Globus pallidus (tissue), 1 donor: ENCODE measurements around the gene LTN1.
"Not testable (repeated sequence)": the region's sequence is repeated elsewhere in the genome, so short reads cannot be mapped to it uniquely, and the experiment has no call there.

Source experiments
- DNase-seq: peaks from one replicate; pipeline ENCODE4 v3.0.0-alpha.2; 2015; ENCODE audit warnings: low spot score

The LTN1 gene, protein sequence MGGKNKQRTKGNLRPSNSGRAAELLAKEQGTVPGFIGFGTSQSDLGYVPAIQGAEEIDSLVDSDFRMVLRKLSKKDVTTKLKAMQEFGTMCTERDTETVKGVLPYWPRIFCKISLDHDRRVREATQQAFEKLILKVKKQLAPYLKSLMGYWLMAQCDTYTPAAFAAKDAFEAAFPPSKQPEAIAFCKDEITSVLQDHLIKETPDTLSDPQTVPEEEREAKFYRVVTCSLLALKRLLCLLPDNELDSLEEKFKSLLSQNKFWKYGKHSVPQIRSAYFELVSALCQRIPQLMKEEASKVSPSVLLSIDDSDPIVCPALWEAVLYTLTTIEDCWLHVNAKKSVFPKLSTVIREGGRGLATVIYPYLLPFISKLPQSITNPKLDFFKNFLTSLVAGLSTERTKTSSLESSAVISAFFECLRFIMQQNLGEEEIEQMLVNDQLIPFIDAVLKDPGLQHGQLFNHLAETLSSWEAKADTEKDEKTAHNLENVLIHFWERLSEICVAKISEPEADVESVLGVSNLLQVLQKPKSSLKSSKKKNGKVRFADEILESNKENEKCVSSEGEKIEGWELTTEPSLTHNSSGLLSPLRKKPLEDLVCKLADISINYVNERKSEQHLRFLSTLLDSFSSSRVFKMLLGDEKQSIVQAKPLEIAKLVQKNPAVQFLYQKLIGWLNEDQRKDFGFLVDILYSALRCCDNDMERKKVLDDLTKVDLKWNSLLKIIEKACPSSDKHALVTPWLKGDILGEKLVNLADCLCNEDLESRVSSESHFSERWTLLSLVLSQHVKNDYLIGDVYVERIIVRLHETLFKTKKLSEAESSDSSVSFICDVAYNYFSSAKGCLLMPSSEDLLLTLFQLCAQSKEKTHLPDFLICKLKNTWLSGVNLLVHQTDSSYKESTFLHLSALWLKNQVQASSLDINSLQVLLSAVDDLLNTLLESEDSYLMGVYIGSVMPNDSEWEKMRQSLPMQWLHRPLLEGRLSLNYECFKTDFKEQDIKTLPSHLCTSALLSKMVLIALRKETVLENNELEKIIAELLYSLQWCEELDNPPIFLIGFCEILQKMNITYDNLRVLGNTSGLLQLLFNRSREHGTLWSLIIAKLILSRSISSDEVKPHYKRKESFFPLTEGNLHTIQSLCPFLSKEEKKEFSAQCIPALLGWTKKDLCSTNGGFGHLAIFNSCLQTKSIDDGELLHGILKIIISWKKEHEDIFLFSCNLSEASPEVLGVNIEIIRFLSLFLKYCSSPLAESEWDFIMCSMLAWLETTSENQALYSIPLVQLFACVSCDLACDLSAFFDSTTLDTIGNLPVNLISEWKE (N-terminal part only)

DNA sequence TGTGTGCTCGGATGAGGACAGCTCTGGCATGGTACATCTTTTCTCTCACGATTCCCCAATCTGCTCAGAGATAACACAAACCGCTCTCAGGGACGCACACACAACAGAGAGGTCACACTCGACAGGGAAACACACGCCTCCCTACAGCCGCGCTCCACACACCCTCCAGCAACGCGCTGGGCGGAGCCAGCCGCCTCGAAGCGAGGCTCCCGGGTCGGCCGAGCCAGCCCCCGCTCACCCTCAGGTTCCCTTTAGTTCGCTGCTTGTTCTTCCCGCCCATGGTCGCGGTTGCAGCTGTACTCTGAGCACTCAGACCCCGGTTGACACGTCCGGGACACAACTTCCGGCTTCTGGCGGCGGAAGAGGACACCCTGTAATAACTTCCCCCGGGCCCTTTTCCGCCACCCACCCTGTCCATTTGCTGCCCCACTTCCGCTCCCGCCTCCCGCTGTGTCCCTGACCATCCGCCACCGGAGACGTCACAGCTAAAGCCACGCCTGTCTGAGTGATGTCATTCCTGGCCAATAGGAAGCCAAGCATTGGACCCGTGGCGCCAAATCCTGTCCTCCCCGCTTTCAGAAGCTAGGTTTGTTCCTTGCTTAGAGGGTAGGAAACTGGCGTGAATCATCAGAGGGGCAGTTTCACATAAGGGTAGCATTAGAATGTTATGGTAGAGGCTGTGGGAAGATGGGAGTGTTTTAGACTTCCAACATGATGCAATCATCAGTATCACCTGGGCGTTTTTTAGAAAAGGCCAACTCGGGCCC lies at the start of gene LTN1:
TSS of gene LTN1 (minus strand) at position 352 of the 767 bp plus-strand sequence. CDS start at position 280, 72 bp downstream.
- DNase-seq, result peak; percentile 99

DNA sequence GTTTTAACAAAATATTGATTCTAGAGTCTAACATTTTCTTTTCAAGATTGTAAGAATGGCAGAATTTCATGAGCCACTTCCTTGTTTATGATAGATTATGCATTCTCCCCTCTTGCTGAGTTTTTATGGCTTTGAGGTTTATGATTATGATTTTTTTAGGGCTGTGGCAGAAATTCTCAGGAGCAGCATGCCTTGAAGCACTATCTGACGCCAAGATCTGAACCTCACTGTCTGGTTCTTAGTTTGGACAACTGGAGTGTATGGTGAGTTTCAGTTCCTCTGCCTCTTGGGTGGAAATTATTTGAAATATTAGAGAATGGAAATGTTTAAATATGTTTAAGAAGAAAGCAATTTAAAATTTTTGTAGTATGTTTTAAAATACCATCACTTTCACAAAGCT lies 42.0 kb upstream of the LTN1 start:
- DNase-seq, result no peak

DNA sequence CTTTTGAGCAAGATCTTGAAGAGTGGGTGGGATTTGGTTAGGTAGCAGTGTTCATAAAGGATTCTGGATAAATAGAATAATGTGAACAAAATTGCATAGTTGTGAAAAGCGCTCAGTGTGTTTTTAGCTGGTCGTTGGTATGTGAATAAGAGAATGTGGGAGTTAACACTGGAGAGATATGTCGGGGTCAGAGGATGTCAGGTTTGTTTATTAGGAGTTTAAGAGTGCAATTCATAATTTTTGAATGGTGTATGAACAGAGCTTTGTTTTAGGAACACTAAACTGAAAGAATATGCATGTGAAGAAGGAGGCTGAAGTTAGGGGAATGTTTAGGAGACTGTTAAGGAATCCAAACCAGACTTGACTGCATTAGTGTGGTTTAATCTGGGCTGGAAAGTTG lies 41.2 kb upstream of the LTN1 start:
- no peak for DNase-seq

DNA sequence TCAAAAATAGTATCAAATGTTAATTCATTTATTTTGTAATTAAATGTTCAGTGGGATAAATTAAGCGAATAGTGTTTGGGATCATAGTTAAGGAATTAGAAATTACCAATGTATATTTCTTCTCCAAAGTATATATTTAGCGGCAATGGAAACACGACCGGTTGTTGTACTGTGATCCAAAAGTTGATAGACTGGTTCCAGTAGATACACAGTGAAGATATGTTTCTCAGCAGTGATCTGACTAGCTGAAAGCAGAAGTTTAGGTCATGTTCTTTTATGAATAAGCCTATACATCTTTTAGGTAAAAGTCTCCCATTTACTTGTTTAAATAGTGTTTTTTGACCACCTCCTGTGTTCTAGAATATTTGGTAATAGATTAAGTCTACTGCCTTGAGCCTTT lies 40.6 kb upstream of the LTN1 start:
- no peak for DNase-seq

DNA sequence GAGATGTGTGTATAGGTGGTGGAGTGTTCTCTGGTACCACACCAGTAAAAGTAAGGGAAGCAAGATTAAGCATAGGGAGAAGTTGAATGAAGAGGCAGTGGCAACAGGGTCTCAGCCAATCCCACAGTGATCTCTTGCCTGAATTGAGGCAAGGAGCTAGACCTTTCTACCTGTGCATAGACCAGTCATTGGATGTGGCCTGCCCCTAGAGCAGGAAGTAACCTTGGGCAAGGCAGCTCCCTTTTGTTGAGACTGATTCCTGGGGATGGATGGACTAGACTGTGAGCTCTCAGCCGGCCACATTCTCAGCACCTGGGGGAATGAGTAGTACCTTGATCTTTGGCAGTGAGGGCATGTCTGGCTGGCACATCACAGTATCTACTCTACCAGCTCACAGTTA lies 38.2 kb upstream of the LTN1 start:
- no peak for DNase-seq

DNA sequence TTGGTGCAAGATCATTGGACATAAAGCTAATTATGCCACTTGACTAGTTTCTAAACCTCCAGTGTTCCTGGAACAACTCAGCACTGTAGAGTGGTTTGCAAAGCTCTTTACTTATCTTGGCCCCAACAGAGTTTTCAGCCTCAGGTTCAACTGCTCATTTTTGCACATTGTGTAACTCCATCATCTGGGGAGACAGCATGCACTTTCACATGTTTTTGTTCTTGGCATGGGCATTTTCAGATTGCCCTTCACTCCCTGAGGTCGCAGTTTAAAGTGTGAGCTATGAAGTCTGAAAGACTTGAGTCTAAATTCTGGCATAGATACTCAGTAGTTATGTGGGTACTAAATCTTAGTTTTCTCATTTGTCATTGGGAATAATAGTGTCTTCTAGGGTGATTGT lies 36.8 kb upstream of the LTN1 start:
- no peak for DNase-seq

DNA sequence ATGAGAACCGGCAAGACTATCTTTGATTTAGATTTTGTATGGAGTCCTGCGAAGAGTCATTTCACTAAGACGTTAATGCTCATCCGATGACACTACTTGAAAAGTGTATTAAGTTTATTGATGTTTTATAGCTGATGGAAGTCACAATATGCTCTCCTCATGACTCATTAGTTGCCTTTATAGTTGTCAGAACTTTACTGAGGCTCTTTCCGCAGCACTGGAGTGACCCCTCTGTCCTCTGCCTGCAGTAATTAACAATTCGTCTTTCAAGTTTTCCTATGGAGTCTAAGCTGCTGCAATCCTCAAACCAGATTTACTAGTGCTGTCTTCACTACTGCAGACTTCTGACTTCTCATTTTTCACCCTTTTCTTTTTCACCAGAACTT lies 32.6 kb upstream of the LTN1 start:
- no peak for DNase-seq

DNA sequence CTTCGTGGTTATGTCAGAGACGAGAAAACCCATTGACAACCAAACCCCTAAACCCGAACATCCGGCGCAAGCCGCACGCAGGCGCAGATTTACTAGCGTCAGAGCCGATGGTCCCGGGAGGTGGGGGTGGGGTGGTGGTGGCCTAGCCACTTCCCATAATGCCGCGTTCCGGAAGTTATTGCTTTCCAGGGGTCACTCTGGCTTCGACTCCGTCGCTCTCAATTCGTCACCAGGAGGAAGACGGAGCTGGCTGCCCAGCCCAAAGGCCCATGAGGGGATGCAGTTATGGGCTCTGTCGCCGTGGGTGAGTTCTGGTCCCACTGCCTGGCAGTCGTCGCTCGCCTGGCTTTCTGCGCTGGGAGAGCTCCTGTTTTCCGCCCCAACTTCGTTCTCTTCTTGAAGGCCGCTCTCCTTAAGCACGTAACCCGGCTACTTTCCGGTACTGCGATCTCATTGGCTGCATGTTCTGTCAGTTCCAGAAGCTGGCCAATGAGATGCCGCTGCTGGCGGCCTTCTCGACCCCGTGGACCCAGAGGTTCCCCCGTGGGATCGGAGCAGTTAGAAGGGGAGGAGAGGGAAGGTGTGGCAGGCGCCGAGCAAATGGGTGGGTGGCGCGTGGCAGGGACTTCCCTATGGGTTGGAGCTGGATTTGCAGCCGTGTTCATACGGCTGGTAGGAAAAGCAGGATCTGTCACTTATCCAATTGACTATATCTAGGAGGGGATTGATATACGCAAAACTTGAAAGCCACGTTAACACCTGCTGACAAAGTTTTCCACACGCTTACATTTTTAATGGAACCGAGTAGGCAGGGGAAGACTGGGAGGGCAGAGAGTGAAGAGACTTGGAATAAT lies 32.0 kb upstream of the LTN1 start, which contains the start of gene USP16:
TSS of gene USP16 (plus strand) at position 195 of the 854 bp plus-strand sequence. CDS start 3,246 bp downstream, outside the sequence.
- peak; percentile 97 for DNase-seq

DNA sequence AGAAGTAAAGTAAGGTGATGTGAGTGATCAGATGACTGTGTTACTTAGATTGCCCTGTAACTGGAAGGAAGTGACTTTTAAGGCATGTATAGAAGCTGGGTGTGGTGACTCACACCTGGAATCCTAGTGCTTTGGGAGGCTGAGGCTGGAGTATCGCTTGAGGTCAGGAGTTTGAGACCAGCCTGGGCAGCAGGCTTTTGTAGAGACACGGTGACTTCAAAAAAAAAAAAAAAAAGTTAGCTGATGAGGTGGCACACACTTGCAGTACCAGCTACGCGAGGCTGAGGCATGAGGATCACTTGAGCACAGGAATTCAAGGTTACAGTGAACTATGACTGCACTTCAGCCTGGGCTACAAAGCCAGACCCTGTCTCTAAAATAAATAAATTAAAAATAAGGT lies 29.5 kb upstream of the LTN1 start:
- no peak for DNase-seq

DNA sequence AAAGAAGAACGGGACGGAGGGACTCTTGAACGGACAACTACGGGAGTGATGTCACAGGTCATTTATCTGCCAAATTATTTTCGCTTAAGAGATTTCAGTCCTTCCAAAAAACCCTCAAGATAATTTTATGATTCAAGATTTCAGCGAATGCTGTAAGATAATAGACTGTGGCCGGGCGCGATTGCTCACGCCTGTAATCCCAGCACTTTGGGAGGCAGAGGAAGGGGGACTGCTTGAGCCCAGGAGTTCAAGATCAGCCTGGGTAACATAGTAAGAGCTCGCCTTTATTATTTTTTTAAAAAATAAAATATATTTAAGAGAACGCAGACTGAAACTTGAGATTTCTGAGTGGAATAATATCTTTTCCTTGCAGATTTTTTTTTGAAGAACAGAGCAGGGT lies 25.9 kb upstream of the LTN1 start:
- no peak for DNase-seq

DNA sequence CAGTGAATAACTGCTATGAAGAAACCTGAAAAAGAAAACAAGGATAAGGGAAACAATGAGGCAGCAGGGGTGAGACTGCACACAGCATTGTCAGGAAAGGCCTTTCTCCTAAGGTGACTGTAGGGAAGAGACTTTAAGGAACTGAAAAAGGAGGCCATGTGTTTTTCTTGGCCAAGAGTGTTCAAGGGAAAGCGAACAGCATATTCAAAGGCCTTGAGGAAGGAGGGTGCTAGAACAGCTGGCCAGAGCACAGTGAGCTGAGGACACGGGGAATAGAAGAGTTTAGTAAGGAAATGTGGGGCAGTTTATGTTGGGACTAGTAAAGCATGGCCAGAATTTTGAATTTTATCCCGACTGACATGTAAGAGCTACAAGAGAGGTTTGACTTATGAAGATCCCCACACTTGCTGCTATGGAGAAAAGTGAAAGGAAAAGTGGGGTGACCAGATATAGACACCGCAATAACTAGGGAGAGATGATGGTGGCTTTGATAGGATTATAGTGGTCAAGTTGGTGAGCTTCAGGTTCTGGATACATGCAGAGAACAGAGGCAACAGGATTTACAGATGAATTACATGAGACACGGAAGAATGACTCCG lies 25.1 kb upstream of the LTN1 start:
- no peak for DNase-seq

DNA sequence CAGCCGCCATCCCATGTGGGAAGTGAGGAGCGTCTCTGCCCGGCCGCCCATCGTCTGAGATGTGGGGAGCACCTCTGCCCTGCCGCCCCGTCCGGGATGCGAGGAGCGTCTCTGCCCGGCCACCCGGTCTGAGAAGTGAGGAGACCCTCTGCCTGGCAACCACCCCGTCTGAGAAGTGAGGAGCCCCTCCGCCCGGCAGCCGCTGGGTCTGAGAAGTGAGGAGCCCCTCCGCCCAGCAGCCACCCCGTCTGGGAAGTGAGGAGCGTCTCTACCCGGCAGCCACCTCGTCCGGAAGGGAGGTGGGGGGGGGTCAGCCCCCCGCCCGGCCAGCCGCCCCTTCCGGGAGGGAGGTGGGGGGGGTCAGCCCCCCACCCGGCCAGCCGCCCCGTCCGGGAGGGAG lies 18.6 kb upstream of the LTN1 start:
- not testable (repeated sequence) for DNase-seq

DNA sequence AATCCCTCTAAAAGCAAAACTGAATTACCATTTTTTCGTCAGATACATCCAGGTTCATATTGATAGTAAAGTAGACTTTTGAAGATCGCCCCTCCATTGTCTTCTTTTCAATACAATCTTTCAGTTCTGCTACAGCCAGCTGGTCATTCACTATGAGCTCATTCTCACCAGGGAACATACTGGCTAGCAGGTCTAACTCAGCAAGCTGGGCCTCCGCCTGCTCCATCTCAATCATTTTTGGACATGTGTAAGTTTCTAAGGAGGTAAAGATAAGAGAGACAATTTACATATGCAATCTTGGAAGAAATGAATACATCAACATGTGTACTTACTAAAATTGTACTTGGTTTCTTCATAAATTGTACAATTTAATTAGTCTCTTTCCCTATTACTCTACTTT lies 15.7 kb upstream of the LTN1 start:
- no peak for DNase-seq

DNA sequence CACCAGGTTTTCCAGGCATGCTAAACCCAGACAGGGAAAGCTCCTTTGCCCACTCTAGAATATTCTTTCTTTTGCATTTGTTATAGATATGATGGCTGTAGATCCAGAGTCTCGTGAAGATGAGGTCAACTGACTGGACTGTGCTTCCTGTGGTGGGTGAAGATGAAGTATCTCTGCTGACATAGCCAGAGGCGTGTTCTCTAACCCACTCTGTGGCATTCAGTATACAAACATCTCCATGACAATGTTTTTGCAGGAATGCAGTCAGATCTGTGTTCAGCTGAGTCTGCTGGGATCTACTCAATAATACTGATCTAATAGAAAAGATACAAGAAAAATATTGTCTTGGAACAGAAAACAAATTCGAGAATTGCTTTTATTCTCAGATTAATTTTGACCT lies 15.1 kb upstream of the LTN1 start:
- no peak for DNase-seq

DNA sequence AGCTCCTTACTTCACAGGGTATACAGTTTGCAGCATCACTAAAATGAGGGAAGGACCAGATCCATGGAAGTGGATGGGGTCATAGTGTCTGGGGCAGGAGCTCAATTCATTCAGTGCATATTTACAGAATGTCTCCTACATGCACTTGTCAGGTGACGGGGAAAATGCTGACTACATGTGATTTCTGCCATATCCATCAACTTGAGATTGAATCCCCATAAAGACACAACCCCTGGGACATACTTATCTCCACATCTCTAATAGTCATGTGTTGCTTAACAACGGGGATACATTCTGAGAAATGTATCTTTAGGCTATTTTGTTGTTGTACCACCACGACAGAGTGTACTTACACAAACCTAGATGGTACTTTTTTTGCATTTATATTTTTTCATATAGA lies 14.5 kb upstream of the LTN1 start:
- no peak for DNase-seq

DNA sequence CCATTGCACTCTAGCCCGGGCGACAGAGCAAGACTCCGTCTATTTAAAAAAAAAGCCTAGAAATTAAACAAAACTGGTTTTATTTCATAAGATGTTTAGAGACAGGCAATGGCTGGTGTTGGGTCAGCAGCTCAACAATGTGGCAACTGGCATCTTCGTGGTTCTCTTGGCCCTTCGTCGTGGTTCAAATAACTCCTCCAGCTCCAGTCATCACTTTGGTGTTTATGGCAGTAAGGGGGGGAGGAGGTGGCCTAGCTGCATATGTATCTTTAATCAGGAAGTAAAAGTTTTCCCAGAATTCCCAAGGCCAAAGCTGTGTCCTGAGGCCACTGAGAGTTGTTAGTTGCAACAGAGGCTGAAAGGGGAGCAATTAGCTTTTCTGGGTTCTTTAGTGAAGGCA lies 13.0 kb upstream of the LTN1 start:
- no peak for DNase-seq

DNA sequence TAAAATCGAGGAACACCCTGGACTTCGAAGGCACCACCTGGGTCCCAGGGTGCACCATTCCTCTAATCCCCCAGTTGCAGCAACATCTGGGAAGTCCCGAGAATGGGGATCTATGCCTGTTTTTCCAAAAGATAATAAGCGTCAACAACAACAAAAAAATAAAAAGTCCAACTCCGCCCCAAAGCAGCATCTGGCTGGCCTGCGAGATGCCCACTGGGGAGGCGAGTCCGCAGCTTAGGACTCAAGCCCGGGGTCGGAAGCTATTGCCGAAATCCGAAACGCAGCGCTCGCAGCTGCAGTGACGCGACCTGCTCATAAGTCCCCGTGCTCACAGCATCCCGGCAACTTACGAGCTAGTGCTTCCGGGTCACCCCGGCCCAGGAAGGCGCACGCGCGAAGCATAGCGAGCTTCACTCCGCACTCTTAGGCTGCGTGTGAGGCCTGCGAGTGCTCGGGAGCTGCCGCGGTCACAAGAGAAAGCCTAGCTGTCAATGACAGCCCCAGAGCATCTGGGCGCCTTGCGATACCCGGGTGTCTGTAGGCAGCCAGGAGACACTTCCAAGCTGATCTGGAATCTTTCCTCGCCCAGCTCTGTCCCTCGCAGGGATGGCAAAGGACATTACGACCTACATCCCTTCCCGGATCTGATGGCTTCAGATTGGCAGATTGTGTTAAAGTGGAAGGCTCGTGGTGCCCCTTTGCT lies 9.9 kb upstream of the LTN1 start:
- peak; percentile 97 for DNase-seq

DNA sequence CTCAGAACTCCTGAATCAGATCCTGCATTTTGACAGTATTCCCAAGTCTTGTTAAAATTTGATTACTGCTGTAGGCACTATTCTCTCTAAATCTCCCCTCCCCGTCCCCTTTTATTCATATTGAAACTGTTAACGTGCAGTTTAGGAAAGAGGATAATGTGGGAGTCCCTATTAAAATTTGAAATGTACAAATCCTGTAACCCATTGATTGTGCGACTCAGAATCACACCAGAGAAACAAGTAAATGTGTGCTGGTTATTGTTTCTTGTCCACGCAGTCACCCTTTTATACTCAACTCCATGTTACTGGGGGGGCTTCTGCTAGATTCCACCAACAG lies 584 bp upstream of the LTN1 start:
- no peak for DNase-seq

DNA sequence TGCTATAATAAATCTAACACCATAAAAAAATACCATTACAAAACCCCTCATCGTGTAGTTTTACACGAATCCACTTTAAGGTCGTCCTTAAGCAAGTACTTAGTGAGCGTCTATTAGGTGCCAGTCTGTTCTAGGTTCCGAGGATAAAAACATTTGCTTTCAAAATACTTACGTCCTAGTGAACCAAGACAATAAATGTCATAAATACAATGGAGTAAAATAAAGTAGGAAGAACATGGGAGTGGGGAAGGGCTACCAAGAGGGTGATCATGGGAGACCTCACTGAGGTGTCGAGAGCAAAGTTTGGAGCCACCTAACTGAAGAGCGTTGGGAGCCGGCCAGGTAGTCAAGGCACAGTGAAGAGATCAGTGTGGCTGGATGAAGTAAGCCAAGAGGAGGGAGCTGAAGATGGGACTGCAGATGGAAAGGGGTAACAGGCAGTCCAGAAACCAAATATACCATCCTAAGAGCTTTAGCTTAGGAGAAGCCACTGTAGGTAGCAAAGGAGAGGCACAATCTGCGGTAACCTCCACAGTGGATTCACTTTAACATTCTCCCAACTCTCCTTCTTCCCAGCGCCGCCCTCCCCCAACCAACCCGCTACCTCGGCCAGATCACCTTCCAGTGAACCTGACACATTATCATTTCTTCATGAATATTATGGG lies 684 bp downstream of the LTN1 start:
- no peak for DNase-seq
